ENCODE measurements around the gene SMIM32.

GRCh38 chr5:136162008-136162407 lies 31.0 kb downstream of the SMIM32 start:
- TF ChIP-seq, protein P1, sequence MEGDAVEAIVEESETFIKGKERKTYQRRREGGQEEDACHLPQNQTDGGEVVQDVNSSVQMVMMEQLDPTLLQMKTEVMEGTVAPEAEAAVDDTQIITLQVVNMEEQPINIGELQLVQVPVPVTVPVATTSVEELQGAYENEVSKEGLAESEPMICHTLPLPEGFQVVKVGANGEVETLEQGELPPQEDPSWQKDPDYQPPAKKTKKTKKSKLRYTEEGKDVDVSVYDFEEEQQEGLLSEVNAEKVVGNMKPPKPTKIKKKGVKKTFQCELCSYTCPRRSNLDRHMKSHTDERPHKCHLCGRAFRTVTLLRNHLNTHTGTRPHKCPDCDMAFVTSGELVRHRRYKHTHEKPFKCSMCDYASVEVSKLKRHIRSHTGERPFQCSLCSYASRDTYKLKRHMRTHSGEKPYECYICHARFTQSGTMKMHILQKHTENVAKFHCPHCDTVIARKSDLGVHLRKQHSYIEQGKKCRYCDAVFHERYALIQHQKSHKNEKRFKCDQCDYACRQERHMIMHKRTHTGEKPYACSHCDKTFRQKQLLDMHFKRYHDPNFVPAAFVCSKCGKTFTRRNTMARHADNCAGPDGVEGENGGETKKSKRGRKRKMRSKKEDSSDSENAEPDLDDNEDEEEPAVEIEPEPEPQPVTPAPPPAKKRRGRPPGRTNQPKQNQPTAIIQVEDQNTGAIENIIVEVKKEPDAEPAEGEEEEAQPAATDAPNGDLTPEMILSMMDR (IDR thresholded peaks at IDR 0.05): no peak
- TF ChIP-seq POLR2AphosphoS5 (IDR thresholded peaks at IDR 0.05): no peak
- TF ChIP-seq EP300 (IDR thresholded peaks at IDR 0.05): no peak
